Cardiac septum (tissue), 1 donor: ENCODE measurements around the gene GSC2. TPM values are rescaled to one million over a fixed set of nuclear protein-coding genes. Genes with fewer than 3 reads are reported as not detected.

Source experiments
- DNase-seq: peaks from one replicate; pipeline ENCODE4 v3.0.0-alpha.2; 2020; ENCODE audit warnings: low spot score
- intact Hi-C: fragments of 100-400 bp; cut with DNase I; formaldehyde crosslinking; loops from one replicate; pipeline ENCODE4 v1.14.0; 2022
- total RNA-seq: library from RNA; stranded (reverse); fragmentation: NEBNext Ultra II Directional; extraction: Animal tissue kit (Norgen Biotek cat#: 25700); gene quantifications from one replicate; pipeline ENCODE4 v1.2.1, GENCODE V29; 2021
- donor health status: DM: no; HTN: no; CAD: no.

The GSC2 gene
- total RNA-seq, 1 donor from 2014 or later: not detected

DNA sequence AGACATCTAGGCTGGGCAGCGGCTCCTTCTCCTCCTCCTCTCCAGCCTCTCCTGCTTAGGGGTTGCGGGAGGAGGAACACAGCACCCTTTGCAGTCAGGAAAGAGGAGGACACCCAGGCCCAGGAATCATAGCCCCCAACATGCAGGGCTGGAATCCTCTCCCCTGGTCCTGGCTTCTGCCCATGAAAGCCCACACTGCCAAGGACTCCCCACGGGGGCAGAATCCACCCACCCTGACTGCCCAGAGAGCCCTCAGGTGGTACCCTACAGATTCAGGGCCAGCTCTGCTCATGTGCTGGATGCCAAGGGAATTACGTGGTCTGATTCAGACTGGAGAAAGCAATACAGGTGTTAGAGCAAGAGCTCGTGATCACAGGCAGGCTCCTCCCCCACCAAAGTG lies 10.1 kb downstream of the GSC2 start:
- DNase-seq: no peak
- intact Hi-C loops: loop anchor here (10.0 kb wide), 2 partner anchors 65 to 495 kb away; no protein-coding TSS in a partner anchor

DNA sequence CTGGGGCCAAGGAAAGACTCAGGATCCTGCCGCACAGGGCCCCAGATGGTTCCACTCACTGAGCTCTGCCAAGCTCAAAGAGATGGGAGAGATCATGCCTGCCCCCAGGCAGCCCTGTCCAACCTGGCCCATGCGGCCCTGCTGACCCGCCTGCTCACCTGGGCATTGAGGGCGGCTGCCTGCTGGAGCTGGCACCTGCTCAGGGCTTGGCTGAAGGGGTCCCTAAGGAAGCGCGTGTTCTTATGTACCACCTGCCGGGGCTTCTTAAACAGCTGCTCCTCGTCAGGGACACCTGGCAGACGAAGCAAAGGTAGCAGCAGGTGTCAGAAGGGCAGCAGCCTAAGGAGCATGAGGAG lies 11.1 kb downstream of the GSC2 start:
- no peak for DNase-seq
- intact Hi-C loops: no loop called here

DNA sequence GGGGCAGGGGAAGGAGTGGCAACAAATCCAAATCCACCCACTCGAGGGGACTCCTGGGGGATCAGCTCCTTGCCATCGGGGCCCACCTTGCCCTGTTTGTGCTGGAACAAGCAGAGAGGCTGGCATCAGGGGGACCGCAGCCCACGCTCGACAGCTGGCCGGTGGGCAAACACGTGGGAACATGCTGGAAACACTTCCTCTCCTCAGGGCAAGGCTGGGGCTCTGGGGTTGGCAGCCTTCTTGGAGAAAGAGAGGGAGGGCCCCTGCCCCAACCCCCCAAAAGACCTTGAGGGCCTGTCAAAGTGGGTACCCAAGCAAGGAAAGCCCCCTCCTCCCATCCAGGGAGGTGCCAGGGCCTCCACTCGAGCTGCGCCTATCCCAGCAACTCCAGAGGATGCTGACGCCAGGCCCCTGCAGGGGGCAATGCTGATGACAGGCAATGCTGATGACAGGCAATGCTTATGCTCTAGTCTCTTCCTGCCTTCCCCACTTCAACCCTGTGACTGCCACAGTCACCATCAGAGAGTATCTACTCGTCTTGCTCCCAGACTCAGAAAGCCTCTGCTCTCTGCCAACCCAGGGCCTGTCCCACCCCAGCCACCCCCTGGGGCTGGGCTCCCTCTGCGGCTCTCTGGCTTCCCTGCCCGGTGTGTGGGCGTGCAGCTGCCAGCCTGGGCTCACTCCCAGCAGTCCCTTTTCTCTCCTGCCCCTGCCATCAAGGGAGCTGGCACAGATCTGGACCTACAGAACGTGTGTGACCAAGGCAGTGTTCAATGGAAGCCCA lies 11.7 kb downstream of the GSC2 start:
- DNase-seq: no peak

DNA sequence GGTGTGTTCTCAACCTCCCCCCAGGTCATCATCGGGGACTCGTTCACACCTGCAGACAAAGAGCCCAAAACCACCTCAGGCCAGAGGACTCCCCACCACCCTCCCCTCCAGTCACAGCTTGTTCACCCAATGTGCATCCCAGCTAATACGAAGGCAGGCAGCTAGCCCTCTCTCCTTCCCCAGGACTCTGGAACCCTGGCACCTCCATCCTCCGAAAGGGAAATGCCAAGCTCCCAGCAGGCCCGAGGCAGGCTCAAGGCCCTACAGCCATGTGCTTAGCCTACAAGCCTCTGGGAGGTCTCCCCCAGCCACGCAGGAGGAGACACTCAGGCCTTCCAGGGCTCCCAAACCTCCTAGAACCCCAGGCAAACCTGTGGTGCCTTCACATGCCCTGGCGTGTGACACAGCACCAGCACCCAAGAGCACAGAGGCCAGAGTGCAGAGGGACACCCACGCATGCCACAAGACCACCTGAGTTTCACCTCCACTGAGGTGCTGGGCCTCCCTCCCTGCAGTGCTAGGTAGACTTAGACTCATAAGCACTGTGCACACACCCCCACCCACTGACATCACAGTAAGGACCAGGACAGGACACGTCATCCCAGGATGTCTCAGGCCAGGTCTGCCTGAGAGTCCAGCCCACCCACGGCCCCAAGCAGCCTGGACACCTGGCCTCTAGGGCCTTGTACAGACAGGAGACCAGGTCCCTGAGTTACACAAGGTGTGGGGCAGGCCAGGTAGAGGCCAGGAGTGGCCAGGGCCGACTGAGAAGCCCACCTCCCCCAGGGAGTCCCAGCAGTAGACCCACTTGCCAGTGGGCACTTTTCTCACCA lies 12.5 kb downstream of the GSC2 start:
- no peak for DNase-seq
- intact Hi-C loops: no loop called here

More for the DNA sequence above, 11.7 kb downstream of the GSC2 start:
- intact Hi-C loops: no loop called here

DNA sequence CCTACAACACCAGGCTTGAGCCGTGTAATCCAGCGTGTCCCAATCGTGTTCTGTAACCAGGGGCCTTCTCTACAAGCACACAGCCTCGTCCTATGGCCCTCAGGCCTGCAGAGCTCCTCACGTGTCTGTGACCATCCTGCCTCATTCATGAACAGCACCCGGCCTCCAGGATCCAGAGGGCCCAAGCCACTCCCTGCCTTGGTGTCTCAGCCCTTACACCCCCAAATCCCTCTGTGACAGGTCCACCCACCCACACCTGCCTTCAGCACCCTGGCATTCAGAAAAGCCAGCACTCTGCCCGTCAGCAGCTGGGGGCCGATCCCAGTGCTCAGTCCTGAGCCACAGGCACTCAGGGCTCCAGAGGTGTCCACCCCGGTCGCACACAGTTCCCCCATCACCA lies 13.2 kb downstream of the GSC2 start:
- DNase-seq: no peak
- intact Hi-C loops: no loop called here

DNA sequence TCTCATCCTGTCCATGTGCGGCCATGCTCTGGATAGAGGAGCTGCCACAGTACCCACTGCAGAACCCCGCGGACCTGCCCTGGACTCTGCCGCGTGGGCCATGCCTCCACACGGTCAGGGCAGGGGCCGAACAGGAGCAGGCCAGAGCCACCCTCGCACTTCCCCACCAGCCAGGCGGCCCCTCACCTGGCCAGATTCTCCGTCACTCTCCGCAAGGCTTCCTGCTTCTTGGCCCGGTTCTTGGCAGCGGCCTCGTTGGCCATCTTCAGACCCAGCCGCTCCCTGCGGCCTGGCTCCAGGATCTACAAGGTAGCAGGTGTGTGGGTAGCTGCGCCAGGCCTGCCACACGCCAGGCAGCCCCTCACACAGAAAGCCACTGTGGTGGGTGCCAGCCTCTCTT lies 15.2 kb downstream of the GSC2 start:
- no peak for DNase-seq
- intact Hi-C loops: no loop called here

DNA sequence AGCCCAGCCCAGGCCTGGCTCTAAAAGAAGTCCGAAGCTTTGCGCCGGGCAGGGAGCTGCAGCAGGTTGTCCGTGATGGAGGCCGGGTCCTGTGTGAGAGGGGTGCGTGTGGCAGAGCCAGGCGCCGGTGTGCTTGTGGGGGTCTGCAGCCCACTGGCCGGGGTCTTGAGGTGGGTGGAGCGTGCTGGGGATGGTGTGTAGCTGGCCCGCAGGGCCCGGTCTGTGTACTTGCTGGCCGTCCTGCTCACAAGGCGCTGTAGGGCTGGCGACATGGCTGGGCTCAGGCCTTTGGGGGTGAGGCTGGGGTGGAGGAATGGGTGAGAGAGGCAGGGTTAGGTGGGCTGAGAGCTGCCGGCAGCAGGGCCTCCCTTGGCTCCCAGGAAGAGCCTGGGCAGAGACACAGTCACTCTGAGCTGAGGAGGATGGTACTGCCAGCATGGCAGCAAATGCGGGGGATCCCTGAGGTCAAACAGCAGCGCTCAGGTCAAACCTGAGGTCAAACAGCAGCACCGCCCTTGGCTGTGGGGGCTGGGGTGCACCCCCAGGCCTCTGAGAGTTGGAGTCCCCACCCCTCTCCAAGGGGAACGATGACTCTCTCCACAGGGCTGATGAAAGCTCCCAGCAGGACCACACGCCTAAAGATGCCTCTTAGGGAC lies 15.8 kb downstream of the GSC2 start:
- DNase-seq: no peak
- intact Hi-C loops: no loop called here

DNA sequence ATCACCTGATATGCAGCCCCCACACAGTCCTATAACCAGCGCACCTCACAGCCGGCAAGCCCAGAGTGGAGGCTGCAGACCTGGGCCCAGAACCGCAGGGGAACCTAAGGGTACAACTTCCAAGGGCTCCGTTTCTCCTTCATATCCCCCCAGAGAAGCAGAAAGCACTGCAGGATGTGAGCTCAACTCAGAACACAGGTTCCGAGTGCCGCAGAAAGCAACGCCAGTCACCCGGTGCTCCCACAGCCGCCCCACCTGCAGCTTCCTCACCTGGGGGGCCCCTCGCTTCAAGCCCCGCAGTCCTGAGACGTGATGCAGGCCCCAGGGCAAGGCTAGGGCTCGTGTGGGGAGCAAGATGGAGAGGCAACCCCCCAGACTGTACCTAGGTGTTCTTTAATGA lies 16.5 kb downstream of the GSC2 start:
- DNase-seq: no peak
- intact Hi-C loops: no loop called here

DNA sequence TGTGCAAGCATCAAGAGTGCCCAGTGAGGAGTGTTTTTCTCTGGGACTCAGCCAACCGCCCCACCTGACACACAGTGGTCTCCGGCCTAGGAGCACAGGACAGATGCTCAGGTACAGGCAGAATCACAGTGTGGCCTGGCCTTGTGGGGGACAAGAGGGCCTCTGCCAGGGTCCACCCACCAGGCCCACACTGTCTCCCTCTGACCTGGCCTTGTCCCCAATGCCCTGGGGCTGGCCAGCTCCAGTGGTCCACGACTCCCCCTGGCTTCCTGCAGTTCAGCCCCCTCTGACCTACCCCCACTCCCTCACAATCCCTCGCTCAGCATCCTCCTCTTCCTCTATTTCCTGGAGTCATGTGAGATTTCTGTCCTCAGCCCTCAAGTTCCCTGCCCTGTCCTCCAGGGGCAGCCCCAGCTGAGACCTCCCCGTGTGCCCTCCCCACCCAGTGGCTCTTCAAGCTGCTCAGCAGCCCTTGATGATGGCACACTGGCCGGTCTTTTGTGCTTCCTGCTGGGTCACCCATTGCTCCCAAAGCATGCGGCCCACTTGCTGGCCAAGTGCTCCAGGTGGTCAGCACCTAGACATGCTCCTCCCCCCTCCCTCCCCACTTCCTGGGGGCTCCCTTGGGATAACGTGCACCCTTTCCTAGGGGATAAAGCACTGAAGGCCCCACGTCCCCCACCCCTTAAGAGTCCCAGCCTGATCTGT lies 17.2 kb downstream of the GSC2 start:
- no peak for DNase-seq
- intact Hi-C loops: no loop called here

DNA sequence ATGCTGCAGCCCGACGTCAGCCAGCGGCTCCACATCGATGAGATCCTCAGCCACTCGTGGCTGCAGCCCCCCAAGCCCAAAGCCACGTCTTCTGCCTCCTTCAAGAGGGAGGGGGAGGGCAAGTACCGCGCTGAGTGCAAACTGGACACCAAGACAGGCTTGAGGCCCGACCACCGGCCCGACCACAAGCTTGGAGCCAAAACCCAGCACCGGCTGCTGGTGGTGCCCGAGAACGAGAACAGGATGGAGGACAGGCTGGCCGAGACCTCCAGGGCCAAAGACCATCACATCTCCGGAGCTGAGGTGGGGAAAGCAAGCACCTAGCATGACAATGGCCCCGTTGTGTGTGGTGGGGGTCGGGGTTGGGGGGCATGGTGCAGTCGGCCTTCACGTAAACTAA lies 17.9 kb downstream of the GSC2 start:
- DNase-seq: no peak
- intact Hi-C loops: no loop called here

DNA sequence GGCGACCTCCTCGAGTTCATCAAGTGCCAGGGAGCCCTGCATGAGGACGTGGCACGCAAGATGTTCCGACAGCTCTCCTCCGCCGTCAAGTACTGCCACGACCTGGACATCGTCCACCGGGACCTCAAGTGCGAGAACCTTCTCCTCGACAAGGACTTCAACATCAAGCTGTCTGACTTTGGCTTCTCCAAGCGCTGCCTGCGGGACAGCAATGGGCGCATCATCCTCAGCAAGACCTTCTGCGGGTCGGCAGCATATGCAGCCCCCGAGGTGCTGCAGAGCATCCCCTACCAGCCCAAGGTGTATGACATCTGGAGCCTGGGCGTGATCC lies 18.4 kb downstream of the GSC2 start:
- intact Hi-C loops: no loop called here

DNA sequence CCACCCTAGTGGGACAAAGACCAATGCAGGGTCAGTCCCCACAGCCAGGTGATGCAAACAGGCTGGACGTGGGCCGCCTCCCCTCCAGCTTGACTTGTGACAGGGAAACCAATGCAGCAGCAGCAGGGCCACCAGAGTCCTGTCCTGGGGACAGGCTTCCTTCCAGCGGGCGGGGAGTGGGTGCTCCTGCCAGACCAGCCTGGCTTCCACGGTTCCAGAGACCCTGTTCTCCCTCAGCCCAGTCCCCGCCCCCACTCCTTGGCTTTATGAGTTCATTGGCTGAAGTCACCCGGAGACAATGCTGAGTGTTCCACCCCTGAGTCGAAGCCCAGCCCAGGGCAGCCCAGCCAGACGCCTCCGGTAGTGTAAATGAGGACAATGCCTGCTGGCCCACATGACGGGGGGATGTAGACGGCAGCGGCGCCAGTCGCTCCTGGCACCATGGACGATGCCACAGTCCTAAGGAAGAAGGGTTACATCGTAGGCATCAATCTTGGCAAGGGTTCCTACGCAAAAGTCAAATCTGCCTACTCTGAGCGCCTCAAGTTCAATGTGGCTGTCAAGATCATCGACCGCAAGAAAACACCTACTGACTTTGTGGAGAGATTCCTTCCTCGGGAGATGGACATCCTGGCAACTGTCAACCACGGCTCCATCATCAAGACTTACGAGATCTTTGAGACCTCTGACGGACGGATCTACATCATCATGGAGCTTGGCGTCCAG lies 19.0 kb downstream of the GSC2 start, which contains the start of gene TSSK2:
TSS of gene TSSK2 (plus strand) at position 350 of the 726 bp plus-strand sequence. CDS start at position 442, 92 bp downstream.
- intact Hi-C loops: no loop called here
- DNase-seq: no peak

More for the DNA sequence above, 18.4 kb downstream of the GSC2 start:
- DNase-seq: no peak

DNA sequence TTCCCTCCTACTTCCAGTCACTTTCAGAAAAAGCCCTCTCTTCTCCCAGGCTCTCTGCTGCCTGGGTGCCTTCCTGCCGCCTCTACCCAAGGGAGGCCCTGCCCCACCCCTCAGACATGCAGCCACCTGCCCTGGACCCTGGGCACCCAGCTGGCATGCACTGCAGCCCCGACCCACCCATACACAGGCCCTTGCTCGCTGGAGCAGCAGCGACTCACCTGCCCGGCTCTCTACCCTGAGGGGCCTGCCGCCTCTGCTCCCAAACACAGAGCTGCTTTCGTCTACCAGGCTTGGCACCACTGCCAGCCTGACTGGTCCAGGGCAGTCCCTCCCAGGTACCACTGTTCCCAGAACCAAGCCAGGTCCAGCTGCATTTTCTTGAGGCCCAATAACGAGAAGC lies 20.2 kb downstream of the GSC2 start:
- no peak for DNase-seq
- intact Hi-C loops: loop anchor here (10.0 kb wide), 2 partner anchors 165 to 305 kb away; partner anchors contain the start of genes CLTCL1, HIRA and MRPL40

DNA sequence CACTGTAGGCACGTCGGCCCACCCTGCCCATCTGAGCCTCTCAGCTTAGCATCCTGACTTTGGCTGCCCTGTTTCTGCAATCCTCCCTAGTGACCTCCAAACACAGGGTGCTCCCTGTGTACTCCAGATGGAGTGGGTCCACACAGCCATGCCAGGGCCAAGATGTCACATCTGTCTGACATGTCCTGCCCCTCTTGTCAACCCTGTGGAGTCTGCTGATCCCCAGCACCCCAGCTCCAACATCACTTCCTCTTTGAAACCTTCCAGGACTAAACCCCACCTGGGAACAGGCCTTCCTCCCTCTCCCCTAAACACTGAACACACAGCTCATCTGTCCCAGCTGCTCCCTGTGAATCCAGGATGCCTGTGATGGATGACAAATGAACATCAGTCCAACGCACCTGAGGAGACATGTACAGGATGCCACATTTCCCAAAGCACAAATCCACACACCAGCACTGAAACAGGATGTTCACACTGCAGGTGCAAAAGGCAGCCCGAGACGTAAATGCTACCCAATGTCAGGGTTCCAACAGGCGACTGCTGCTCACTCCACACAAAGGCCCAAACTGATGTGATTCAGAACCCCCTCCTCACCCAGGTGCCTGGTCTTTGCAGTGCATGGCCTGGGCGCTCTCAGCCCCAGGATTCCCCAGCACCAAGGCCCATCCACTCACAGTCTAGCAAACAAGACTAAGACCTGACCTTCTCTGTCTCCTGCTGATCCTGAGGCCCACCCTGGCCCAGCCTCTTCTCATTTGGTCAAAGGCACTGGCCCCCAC lies 21.0 kb downstream of the GSC2 start:
- DNase-seq: no peak
- intact Hi-C loops: loop anchor here (10.0 kb wide), 2 partner anchors 166 to 306 kb away; partner anchors contain the start of genes CLTCL1, HIRA and MRPL40

DNA sequence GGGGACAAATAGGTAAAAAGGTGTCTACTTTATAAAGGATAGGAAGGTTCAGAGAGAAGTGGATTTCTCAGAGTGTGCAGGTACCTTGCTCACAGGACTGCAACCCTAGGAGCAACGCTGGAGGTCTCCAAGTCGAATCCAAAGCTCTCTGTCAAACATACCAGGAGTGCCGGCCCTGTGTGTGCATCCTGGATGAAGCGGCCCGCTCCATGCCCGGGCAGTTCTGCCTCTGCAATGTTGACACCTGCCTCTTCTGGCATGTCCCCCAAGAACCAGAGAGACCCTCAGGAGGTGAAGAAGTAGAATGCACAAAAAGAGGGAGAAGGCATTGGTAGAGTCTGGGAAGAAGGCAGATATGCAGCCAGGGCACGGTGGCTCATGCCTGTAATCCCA lies 22.1 kb downstream of the GSC2 start:
- DNase-seq: no peak
- intact Hi-C loops: loop anchor here (10.0 kb wide), 2 partner anchors 167 to 307 kb away; partner anchors contain the start of genes CLTCL1, HIRA and MRPL40

DNA sequence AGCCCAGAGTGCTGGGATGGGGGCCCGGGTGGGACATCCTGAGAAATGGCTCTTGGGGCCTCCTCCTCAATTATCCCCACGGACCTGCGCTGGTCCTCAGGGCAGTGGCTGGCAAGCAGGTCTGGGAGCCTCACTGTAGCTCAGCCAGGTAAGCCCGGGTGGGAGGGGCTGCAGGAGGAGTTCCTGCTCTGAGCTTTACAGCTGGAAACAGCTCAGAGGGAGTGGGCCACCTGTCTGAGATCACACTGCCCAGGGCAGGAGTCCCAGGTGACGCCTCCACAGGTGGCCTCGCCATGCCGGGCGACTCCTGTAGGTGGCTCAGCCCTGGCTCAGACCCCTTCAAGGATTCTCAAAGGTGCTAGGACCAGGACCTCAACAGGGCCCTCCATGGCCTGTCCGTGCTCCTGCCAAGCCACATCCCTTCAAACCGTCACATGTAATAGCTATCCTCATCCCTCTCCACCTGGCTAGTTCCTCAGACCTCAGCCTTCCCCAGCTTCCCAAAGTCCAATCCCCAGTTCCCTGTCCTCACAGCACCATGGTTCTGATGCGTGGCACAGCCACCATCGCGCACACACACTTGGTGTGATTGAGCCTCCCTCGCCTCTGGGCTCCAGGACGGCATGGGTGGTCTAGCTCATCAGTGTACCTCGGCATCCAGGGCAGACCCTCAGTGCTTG lies 22.6 kb downstream of the GSC2 start:
- intact Hi-C loops: loop anchor here (10.0 kb wide), 2 partner anchors 167 to 307 kb away; partner anchors contain the start of genes CLTCL1, HIRA and MRPL40
- no peak for DNase-seq
